HEK293 (cell line): ENCODE measurements around the gene UST.

ENCODE experiments used
- KLF1 ChIP-seq: fragments of 450-650 bp; formaldehyde crosslinking; IDR thresholded peaks from 2 replicates; pipeline ENCODE4 v1.5.1; 2016; ENCODE audit warnings: missing biosample characterization, missing genetic modification characterization
- KLF8 ChIP-seq: fragments of 450-650 bp; formaldehyde crosslinking; IDR thresholded peaks from 2 replicates; pipeline ENCODE4 v1.5.1; 2016; ENCODE audit warnings: missing biosample characterization, missing genetic modification characterization
- MEIS1 ChIP-seq: sonication (generic); formaldehyde crosslinking; IDR thresholded peaks from 2 replicates; pipeline ENCODE4 v1.8.1; 2022; ENCODE audit warnings: missing genetic modification reagents, mild to moderate bottlenecking, borderline replicate concordance
- RBAK ChIP-seq: fragments of 450-650 bp; formaldehyde crosslinking; IDR thresholded peaks from 2 replicates; pipeline ENCODE4 v1.5.1; 2016; ENCODE audit warnings: missing biosample characterization, missing genetic modification characterization
- REPIN1 ChIP-seq: fragments of 450-650 bp; formaldehyde crosslinking; IDR thresholded peaks from 2 replicates; pipeline ENCODE4 v1.5.1; 2017; ENCODE audit warnings: missing biosample characterization, missing genetic modification characterization, low read depth
- YY1 ChIP-seq: fragments of 450-650 bp; formaldehyde crosslinking; IDR thresholded peaks from 2 replicates; pipeline ENCODE4 v1.5.1; 2018; ENCODE audit warnings: missing biosample characterization, missing genetic modification characterization
- ZNF146 ChIP-seq: fragments of 450-650 bp; formaldehyde crosslinking; IDR thresholded peaks from 2 replicates; pipeline ENCODE4 v1.5.1; 2016; ENCODE audit warnings: missing biosample characterization, missing genetic modification characterization
- TF ChIP-seq, protein P1 (sequence below): fragments of 450-650 bp; formaldehyde crosslinking; IDR thresholded peaks from 2 replicates; pipeline ENCODE4 v1.5.1; 2016; ENCODE audit warnings: missing biosample characterization, missing genetic modification characterization, low read depth
- TF ChIP-seq, protein P2 (sequence below): fragments of 450-650 bp; formaldehyde crosslinking; IDR thresholded peaks from 2 replicates; pipeline ENCODE4 v1.5.1; 2016; ENCODE audit warnings: missing biosample characterization, missing genetic modification characterization
- TF ChIP-seq, protein P3 (sequence below): fragments of 450-650 bp; formaldehyde crosslinking; IDR thresholded peaks from 2 replicates; pipeline ENCODE4 v1.5.1; 2016; ENCODE audit warnings: missing biosample characterization, missing genetic modification characterization
- TF ChIP-seq, protein P4 (sequence below): fragments of 450-650 bp; formaldehyde crosslinking; IDR thresholded peaks from 2 replicates; pipeline ENCODE4; 2016; ENCODE audit warnings: missing biosample characterization, missing genetic modification characterization
- TF ChIP-seq, protein P5 (sequence below): fragments of 450-650 bp; formaldehyde crosslinking; IDR thresholded peaks from 2 replicates; pipeline ENCODE4 v1.5.1; 2017; ENCODE audit warnings: missing biosample characterization, missing genetic modification characterization
- TF ChIP-seq, protein P6 (sequence below): fragments of 450-650 bp; formaldehyde crosslinking; IDR thresholded peaks from 2 replicates; pipeline ENCODE4 v1.5.1; 2016; ENCODE audit warnings: missing biosample characterization, missing genetic modification characterization
- TF ChIP-seq, protein P7 (sequence below): fragments of 450-650 bp; IDR thresholded peaks from 2 replicates; pipeline ENCODE4 v1.5.1; 2018; ENCODE audit warnings: missing biosample characterization, missing genetic modification characterization

DNA sequence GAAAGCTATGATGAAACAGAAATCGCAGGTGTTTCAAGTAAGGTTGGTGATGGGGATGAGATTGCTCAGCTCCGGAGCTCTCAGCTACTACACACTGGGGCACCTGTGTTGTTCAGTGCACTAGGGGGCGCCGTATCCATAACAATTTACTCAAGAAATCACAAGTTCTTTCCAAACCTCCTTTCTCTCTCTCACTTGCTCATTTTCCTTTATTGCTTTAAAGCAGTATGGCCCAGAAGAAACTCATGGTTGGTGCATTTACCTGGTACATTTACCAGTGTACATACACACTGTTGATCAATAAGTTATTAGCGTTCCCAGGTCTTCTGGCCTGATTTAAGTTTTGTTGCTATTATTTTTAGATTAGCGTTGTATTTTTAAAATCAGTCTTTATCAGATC is 335.5 kb downstream of the UST start:
- TF ChIP-seq ZNF146 (no peak), MEIS1 (no peak), KLF8 (tag by site-specific recombination) (no peak), RBAK (tag by site-specific recombination) (no peak), KLF1 (no peak), REPIN1 (tag by site-specific recombination) (no peak), YY1 (tag by site-specific recombination) (no peak)
- TF ChIP-seq, protein P1, sequence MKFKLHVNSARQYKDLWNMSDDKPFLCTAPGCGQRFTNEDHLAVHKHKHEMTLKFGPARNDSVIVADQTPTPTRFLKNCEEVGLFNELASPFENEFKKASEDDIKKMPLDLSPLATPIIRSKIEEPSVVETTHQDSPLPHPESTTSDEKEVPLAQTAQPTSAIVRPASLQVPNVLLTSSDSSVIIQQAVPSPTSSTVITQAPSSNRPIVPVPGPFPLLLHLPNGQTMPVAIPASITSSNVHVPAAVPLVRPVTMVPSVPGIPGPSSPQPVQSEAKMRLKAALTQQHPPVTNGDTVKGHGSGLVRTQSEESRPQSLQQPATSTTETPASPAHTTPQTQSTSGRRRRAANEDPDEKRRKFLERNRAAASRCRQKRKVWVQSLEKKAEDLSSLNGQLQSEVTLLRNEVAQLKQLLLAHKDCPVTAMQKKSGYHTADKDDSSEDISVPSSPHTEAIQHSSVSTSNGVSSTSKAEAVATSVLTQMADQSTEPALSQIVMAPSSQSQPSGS (tag by site-specific recombination), result no peak
- TF ChIP-seq, protein P2, sequence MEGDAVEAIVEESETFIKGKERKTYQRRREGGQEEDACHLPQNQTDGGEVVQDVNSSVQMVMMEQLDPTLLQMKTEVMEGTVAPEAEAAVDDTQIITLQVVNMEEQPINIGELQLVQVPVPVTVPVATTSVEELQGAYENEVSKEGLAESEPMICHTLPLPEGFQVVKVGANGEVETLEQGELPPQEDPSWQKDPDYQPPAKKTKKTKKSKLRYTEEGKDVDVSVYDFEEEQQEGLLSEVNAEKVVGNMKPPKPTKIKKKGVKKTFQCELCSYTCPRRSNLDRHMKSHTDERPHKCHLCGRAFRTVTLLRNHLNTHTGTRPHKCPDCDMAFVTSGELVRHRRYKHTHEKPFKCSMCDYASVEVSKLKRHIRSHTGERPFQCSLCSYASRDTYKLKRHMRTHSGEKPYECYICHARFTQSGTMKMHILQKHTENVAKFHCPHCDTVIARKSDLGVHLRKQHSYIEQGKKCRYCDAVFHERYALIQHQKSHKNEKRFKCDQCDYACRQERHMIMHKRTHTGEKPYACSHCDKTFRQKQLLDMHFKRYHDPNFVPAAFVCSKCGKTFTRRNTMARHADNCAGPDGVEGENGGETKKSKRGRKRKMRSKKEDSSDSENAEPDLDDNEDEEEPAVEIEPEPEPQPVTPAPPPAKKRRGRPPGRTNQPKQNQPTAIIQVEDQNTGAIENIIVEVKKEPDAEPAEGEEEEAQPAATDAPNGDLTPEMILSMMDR, result peak; percentile 78
- TF ChIP-seq, protein P3, sequence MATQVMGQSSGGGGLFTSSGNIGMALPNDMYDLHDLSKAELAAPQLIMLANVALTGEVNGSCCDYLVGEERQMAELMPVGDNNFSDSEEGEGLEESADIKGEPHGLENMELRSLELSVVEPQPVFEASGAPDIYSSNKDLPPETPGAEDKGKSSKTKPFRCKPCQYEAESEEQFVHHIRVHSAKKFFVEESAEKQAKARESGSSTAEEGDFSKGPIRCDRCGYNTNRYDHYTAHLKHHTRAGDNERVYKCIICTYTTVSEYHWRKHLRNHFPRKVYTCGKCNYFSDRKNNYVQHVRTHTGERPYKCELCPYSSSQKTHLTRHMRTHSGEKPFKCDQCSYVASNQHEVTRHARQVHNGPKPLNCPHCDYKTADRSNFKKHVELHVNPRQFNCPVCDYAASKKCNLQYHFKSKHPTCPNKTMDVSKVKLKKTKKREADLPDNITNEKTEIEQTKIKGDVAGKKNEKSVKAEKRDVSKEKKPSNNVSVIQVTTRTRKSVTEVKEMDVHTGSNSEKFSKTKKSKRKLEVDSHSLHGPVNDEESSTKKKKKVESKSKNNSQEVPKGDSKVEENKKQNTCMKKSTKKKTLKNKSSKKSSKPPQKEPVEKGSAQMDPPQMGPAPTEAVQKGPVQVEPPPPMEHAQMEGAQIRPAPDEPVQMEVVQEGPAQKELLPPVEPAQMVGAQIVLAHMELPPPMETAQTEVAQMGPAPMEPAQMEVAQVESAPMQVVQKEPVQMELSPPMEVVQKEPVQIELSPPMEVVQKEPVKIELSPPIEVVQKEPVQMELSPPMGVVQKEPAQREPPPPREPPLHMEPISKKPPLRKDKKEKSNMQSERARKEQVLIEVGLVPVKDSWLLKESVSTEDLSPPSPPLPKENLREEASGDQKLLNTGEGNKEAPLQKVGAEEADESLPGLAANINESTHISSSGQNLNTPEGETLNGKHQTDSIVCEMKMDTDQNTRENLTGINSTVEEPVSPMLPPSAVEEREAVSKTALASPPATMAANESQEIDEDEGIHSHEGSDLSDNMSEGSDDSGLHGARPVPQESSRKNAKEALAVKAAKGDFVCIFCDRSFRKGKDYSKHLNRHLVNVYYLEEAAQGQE (tag by site-specific recombination), result no peak
- TF ChIP-seq, protein P4, sequence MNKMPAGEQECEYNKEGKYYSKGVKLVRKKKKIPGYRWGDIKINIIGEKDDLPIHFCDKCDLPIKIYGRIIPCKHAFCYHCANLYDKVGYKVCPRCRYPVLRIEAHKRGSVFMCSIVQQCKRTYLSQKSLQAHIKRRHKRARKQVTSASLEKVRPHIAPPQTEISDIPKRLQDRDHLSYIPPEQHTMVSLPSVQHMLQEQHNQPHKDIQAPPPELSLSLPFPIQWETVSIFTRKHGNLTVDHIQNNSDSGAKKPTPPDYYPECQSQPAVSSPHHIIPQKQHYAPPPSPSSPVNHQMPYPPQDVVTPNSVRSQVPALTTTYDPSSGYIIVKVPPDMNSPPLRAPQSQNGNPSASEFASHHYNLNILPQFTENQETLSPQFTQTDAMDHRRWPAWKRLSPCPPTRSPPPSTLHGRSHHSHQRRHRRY, result no peak
- TF ChIP-seq, protein P5, sequence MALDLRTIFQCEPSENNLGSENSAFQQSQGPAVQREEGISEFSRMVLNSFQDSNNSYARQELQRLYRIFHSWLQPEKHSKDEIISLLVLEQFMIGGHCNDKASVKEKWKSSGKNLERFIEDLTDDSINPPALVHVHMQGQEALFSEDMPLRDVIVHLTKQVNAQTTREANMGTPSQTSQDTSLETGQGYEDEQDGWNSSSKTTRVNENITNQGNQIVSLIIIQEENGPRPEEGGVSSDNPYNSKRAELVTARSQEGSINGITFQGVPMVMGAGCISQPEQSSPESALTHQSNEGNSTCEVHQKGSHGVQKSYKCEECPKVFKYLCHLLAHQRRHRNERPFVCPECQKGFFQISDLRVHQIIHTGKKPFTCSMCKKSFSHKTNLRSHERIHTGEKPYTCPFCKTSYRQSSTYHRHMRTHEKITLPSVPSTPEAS (tag by site-specific recombination), result no peak
- TF ChIP-seq, protein P6, sequence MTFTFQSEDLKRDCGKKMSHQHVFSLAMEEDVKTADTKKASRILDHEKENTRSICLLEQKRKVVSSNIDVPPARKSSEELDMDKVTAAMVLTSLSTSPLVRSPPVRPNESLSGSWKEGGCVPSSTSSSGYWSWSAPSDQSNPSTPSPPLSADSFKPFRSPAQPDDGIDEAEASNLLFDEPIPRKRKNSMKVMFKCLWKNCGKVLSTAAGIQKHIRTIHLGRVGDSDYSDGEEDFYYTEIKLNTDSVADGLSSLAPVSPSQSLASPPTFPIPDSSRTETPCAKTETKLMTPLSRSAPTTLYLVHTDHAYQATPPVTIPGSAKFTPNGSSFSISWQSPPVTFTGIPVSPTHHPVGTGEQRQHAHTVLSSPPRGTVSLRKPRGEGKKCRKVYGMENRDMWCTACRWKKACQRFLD (tag by site-specific recombination), result no peak
- TF ChIP-seq, protein P7, sequence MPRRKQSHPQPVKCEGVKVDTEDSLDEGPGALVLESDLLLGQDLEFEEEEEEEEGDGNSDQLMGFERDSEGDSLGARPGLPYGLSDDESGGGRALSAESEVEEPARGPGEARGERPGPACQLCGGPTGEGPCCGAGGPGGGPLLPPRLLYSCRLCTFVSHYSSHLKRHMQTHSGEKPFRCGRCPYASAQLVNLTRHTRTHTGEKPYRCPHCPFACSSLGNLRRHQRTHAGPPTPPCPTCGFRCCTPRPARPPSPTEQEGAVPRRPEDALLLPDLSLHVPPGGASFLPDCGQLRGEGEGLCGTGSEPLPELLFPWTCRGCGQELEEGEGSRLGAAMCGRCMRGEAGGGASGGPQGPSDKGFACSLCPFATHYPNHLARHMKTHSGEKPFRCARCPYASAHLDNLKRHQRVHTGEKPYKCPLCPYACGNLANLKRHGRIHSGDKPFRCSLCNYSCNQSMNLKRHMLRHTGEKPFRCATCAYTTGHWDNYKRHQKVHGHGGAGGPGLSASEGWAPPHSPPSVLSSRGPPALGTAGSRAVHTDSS (tag by site-specific recombination), result no peak
